Smooth muscle cell (in vitro differentiated cells): ENCODE results near the gene RPTOR. TPM values are rescaled to one million over a fixed set of nuclear protein-coding genes. Genes with fewer than 3 reads are reported as not detected.

Experiments
- DNase-seq: peaks from one replicate; lab custom pipeline; 2025; ENCODE audit not compliant: unreplicated experiment; lab: John Stamatoyannopoulos, UW
- H2AFZ ChIP-seq: fragments of 200-600 bp; sonication (generic); 2 replicates; pipeline ENCODE4 v1.6.0; 2016; ENCODE audit warnings: antibody characterized with exemption, low read depth, mild to moderate bottlenecking
- H3F3A ChIP-seq: fragments of 200-600 bp; sonication (generic); 2 replicates; pipeline ENCODE4 v1.6.0; 2017; ENCODE audit warnings: antibody characterized with exemption, low read depth
- H3K27ac ChIP-seq: fragments of 200-600 bp; sonication (generic); 2 replicates; pipeline ENCODE4 v1.5.1; 2016; ENCODE audit warnings: low read depth, mild to moderate bottlenecking
- H3K27me3 ChIP-seq: fragments of 200-600 bp; sonication (generic); 2 replicates; pipeline ENCODE4 v1.6.1; 2016; ENCODE audit warnings: low read depth, mild to moderate bottlenecking
- H3K36me3 ChIP-seq: fragments of 200-600 bp; sonication (generic); 2 replicates; pipeline ENCODE4 v1.5.1; 2016; ENCODE audit warnings: low read depth
- H3K4me1 ChIP-seq: fragments of 200-600 bp; sonication (generic); 2 replicates; pipeline ENCODE4 v1.5.1; 2016; ENCODE audit warnings: low read depth
- H3K4me2 ChIP-seq: fragments of 200-600 bp; sonication (generic); 2 replicates; pipeline ENCODE4 v1.6.0; 2016; ENCODE audit warnings: mild to moderate bottlenecking
- H3K4me3 ChIP-seq: fragments of 200-600 bp; sonication (generic); 2 replicates; pipeline ENCODE4 v1.5.1; 2016; ENCODE audit warnings: mild to moderate bottlenecking
- H3K79me2 ChIP-seq: fragments of 200-600 bp; sonication (generic); 2 replicates; pipeline ENCODE4 v1.6.0; 2016; ENCODE audit warnings: low read depth, mild to moderate bottlenecking
- H3K9ac ChIP-seq: fragments of 200-600 bp; sonication (generic); 2 replicates; pipeline ENCODE4 v1.6.0; 2016; ENCODE audit warnings: low read depth
- H3K9me3 ChIP-seq: fragments of 200-600 bp; sonication (generic); replicated peaks from 2 replicates; pipeline ENCODE4 v1.5.1; 2016; ENCODE audit warnings: low read depth
- H4K20me1 ChIP-seq: fragments of 200-600 bp; sonication (generic); 2 replicates; pipeline ENCODE4 v1.6.0; 2016; ENCODE audit warnings: low read depth
- WGBS: methylation state at CpG from one replicate; pipeline ENCODE4 v1.1.7; 2016; ENCODE audit warnings: low lambda C conversion rate; 5-methylcytosine and 5-hydroxymethylcytosine counted together
- polyA plus RNA-seq: library from polyadenylated mRNA; unstranded; fragments of >200 nt; fragmentation: Nextera tagmentation; extraction: Ambion mirVana; gene quantifications from 2 replicates; pipeline ENCODE4 v1.2.1, GENCODE V29; 2016
- total RNA-seq: library from RNA; depleted of rRNA; stranded (reverse); fragments of >200 nt; gene quantifications from 2 replicates; pipeline ENCODE4 v1.2.3, GENCODE V29; 2014
- TF ChIP-seq, protein P1 (sequence below): fragments of 200-600 bp; sonication (generic); IDR thresholded peaks from 2 replicates; pipeline ENCODE4 v1.5.1; 2017; ENCODE audit warnings: borderline replicate concordance, mild to moderate bottlenecking, antibody characterized with exemption; ENCODE audit not compliant: insufficient read depth, poor library complexity, severe bottlenecking

Gene RPTOR
- total and polyA plus RNA-seq, 2 experiments from 2014 or later: 10.6 to 12.2 TPM

DNA sequence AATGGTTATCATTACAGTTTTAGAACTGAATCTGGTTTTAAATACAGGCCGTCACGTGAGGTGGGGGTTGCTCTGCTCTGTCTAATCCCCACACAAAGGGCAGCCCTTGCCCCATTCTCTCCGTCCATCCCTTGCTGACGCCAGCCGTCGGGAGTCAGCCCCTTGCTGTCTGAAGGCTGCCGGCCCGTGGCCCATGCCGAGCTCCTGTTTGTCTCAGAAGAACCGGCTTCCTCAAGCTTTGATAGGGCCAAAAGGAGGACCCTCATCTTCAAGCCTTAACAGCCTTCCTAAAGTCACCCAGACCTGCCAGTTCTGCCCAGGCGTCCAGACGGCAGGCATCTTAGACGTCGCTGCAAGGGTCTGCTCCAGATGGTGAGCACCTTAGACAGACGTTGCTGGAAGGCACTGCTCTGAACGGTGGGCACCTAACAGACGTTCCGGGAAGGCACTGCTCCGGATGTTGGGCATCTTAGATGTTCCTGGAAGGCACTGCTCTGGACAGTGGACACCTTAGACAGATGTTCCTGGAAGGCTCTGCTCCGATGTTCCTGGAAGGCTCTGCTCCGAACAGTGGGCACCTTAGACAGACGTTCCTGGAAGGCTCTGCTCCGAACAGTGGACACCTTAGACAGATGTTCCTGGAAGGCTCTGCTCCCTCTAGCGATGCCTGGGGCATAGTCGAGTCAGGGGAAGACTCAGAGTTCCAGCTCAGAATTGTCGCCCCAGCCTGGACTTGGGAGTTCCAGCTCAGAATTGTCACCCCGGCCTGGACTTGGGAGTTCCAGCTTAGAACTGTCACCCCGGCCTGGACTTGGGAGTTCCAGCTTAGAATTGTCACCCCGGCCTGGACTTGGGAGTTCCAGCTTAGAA is 411.9 kb downstream of the RPTOR start:
- H3K36me3 ChIP-seq: no peaks in the 10 kb centered on the region
- H3K9me3 ChIP-seq: no peaks in the 10 kb centered on the region
- no peak overlapping the region for H3K9ac ChIP-seq
- 92% methylated on average over 29 of the region's 29 CpGs for WGBS
- H3K79me2 ChIP-seq: no peaks in the 10 kb centered on the region
- H3K4me1 ChIP-seq: no peaks in the 10 kb centered on the region
- no peak overlapping the region for H3K4me2 ChIP-seq
- H3K4me3 ChIP-seq: no peak overlapping the region
- no peaks in the 10 kb centered on the region for H4K20me1 ChIP-seq
- TF ChIP-seq, protein P1, sequence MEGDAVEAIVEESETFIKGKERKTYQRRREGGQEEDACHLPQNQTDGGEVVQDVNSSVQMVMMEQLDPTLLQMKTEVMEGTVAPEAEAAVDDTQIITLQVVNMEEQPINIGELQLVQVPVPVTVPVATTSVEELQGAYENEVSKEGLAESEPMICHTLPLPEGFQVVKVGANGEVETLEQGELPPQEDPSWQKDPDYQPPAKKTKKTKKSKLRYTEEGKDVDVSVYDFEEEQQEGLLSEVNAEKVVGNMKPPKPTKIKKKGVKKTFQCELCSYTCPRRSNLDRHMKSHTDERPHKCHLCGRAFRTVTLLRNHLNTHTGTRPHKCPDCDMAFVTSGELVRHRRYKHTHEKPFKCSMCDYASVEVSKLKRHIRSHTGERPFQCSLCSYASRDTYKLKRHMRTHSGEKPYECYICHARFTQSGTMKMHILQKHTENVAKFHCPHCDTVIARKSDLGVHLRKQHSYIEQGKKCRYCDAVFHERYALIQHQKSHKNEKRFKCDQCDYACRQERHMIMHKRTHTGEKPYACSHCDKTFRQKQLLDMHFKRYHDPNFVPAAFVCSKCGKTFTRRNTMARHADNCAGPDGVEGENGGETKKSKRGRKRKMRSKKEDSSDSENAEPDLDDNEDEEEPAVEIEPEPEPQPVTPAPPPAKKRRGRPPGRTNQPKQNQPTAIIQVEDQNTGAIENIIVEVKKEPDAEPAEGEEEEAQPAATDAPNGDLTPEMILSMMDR: no peak
- DNase-seq: no peak
- H2AFZ ChIP-seq: no peak overlapping the region
- no peaks in the 10 kb centered on the region for H3K27me3 ChIP-seq
- no peak overlapping the region for H3K27ac ChIP-seq
- H3F3A ChIP-seq: no peaks in the 10 kb centered on the region

DNA sequence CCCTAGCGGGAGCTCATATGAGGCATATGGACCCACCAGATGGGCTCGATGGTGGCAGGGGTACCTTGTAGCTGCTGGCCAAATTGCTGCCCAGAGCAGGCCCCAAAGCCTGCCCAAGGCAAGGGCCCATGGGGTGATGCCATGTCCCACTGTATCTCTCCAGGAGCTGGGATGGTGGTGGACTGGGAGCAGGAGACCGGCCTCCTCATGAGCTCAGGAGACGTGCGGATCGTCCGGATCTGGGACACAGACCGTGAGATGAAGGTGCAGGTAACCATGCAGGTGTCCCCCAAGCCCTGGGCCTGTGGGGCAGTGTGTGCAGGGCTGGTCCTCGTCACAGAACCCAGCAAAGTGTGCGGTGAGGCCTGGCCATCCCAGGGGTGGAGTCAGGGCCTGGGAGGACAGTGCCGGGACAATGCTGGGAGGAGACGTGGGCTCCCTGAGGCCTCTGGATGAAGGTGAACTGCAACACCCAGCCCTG is 412.9 kb downstream of the RPTOR start:
- Histone ChIP-seq H3K4me2 (no peak overlapping the region), H3K4me3 (no peak overlapping the region), H3F3A (no peaks in the 10 kb centered on the region), H3K9ac (no peak overlapping the region), H2AFZ (no peak overlapping the region), H3K27me3 (no peaks in the 10 kb centered on the region), H3K4me1 (no peaks in the 10 kb centered on the region), H3K9me3 (no peaks in the 10 kb centered on the region), H3K79me2 (no peaks in the 10 kb centered on the region), H3K36me3 (no peaks in the 10 kb centered on the region), H4K20me1 (no peaks in the 10 kb centered on the region), H3K27ac (no peak overlapping the region)
- TF ChIP-seq, protein P1: no peak
- 93% methylated on average over 12 of the region's 12 CpGs for WGBS
- no peak for DNase-seq

DNA sequence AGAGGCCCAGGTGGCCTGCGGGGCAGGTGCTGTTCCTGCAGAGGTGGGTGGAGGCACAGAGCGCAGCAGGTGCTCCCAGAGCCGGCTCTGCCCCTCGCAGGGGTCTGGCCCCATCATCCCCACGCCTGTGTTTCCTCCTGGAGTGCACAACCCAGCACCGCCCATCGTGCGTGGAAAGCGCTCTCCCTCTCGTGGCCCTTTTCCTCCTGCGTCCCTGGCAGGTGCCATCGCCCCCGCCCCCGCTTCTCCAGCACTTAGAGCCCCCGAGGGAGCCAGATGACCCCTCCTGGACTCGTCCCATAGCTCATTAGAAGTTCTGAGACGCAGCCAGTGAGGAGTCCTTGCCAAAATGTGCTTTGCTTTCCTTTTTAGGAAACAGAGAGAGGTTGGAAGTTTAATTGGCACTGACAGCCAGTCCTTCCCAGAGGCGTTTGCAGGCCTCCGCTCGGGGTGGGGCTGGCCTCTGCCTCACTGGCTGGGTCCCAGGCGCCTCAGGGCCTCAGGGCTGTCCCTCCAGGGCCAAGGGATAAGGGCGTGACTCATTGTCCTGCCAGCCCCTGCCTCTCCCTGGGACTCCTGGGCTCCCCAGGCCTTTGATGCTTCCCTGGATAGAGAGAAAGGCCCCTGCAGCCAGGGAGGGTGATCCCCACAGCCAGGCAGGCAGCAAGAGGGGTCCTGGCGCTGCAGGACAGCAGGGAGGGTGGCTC is 414.8 kb downstream of the RPTOR start:
- TF ChIP-seq, protein P1: no peak
- H3K4me3 ChIP-seq: no peak overlapping the region
- no peak overlapping the region for H3K9ac ChIP-seq
- H2AFZ ChIP-seq: no peak overlapping the region
- H3F3A ChIP-seq: no peaks in the 10 kb centered on the region
- no peaks in the 10 kb centered on the region for H3K4me1 ChIP-seq
- no peaks in the 10 kb centered on the region for H3K36me3 ChIP-seq
- H3K27me3 ChIP-seq: no peaks in the 10 kb centered on the region
- WGBS: 85% methylated on average over 23 of the region's 23 CpGs
- no peaks in the 10 kb centered on the region for H3K79me2 ChIP-seq
- H3K4me2 ChIP-seq: no peak overlapping the region
- no peaks in the 10 kb centered on the region for H4K20me1 ChIP-seq
- H3K9me3 ChIP-seq: no peaks in the 10 kb centered on the region
- DNase-seq: no peak
- no peak overlapping the region for H3K27ac ChIP-seq
